GM21786 (cell line): Measurements from ENCODE around the gene CCDC160.
A peak's percentile ranks its signal among the peaks of the same experiment; 100 is the strongest.
"Not testable (repeated sequence)": the region's sequence is repeated elsewhere in the genome, so short reads cannot be mapped to it uniquely, and the experiment has no call there.

Experiments used
- ATAC-seq: cut with Tn5 transposase; IDR thresholded peaks from one replicate; pipeline ENCODE4 v1.9.1; 2021; ENCODE audit not compliant: unreplicated experiment

CCDC160 gene

GRCh38 chrX:134236626-134237614, at the start of gene CCDC160:
Gene CCDC160, plus strand, starts transcription at chrX:134237182. Its CDS starts 7,619 bp downstream, at chrX:134244801.
- peak; percentile 55 for ATAC-seq

DNA sequence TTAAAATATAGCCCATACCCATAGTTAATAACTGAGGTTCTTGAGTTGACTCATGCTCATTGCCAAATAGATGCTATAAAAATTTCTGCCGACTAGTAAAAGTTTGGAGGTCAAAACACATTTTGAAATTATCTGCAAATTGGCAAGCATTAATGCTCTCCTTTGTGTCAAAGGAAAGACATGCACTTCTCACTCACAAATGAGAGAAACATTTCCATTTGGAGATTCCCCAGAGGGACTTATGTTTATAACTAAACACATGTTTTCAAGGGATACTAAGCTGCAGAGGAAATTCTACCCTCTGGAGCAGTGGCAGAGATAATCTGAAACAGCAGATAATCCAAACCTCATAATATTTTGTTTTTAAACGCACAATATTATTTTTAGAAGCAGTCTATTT, 45.7 kb upstream of the CCDC160 start:
- ATAC-seq, result no peak

DNA sequence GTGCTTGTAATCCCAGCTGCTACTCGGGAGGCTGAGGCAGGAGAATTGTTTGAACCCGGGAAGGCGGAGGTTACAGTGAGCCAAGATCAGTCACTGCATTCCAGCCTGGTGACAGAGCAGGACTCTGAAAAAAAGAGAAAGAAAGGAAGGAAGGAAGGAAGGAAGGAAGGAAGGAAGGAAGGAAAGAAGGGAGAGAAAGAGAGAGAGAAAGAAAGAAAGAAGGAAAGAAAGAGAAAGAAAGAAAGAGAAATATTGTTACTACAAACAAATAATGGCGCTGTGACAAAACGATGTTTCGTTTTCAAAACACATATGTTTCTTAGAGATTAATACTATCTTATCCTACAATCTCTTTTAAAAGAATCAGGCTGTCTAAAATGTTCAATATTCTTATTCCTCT, 42.1 kb upstream of the CCDC160 start:
- ATAC-seq, result no peak

DNA sequence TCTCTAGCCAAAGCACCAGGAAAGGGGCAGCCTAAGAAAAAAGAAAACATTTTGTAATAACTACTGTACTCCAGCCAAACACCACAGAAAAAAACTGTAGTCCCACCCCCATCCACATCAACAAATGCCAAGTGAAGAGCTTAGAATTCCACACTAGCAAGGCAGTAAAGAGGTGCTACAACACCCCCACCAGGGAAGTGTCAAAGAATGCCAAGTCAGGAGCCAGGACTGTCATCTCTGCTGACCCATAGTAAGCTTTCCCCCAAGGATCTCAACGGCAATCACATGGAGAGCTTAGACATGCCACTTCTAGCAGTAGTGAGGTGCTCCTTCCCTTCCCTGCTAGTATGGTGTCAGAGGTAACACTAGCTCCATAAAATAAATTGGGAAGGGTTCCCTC, 34.4 kb upstream of the CCDC160 start:
- no peak for ATAC-seq

GRCh38 chrX:134206221-134206620, 30.8 kb upstream of the CCDC160 start:
- ATAC-seq, result no peak

GRCh38 chrX:134210465-134210864, 26.5 kb upstream of the CCDC160 start:
- no peak for ATAC-seq

GRCh38 chrX:134235236-134235635, 1.7 kb upstream of the CCDC160 start:
- ATAC-seq, result no peak

DNA sequence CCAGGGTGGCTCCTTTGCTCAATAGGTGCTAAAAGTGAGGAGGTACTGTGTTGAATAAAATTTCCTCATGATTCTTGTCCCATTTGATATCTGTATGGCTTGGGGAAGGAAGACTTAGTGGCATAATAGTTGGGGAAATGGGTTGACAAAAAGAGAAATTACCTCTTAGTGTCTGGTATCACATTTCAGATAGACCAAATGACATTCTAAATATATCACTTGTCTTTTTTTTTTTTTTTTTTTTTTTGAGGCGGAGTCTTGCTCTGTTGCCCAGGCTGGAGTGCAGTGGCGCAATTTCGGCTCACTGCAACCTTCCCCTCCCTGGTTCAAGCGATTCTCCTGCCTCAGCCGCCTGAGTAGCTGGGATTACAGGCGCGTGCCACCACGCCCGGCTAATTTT, 1.2 kb downstream of the CCDC160 start:
- ATAC-seq, result not testable (repeated sequence)

DNA sequence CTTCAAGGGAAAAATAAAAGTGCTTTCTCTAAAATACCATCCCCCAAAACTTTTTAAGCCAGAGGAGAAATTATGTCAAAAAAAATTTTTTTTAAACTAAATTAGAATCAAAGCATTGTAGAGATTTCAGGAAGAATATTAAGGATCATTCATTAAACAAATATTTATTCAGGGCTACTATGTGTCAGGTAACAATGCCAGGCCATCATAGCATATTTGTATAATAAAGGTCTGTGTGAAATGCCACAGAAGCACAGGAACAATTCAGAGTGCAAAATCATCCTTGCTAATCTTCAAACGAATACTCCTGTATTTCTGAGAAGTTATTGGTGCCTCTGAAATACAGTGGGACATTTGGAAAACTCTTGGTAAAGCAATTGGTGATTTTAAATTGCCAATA, 2.0 kb downstream of the CCDC160 start:
- ATAC-seq, result no peak

- no peak for ATAC-seq
Measured at GRCh38 chrX:134240209-134240608, 3.2 kb downstream of the CCDC160 start.

- ATAC-seq, result no peak
Measured at GRCh38 chrX:134241960-134242619, 5.1 kb downstream of the CCDC160 start.

GRCh38 chrX:134244043-134244442, 7.1 kb downstream of the CCDC160 start:
- no peak for ATAC-seq

- no peak for ATAC-seq
Measured at GRCh38 chrX:134246282-134246681, 9.3 kb downstream of the CCDC160 start.

GRCh38 chrX:134247492-134247891, 10.5 kb downstream of the CCDC160 start:
- no peak for ATAC-seq

GRCh38 chrX:134249241-134249640, 12.3 kb downstream of the CCDC160 start:
- ATAC-seq, result no peak

DNA sequence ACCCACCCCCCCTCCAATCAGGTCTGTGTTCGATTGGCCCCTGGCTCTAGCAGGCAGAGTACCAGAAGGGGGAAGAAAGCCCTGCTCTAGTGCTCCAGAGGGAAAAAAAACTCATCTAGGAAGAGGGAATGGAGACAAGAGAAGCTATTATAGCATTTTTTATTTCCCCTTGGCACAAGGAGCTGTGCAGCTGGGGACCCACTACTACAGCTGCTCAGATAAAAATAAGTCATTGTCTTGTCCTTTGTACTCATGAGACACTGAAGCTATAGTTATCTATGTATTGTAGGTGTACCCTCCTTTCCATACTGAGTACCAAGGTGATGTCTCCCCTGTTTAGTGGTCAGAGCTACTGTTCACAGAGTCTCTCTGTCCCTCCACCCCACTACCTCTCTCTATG, 14.3 kb downstream of the CCDC160 start:
- ATAC-seq, result no peak

- ATAC-seq, result no peak
Measured at GRCh38 chrX:134254511-134254910, 17.5 kb downstream of the CCDC160 start.

GRCh38 chrX:134255555-134255954, 18.6 kb downstream of the CCDC160 start:
- no peak for ATAC-seq

DNA sequence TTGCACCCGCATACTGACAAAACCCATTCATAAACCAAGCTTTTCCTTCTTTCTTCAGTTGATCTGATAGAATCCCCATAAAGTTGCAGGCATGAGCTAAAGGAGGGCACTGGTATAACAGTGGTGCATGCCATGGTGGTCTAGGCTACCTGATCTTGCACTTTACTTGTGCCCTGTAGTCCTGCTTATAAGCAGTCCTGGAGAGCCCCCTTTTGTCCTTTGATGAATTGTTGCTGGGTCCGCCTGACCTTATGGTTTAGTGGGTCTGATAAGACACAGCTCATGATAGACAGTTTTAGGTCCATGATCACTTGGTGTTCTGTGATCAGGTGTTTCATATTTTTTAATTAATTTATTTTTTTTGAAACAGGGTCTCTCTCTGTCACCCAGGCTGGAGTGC, 19.7 kb downstream of the CCDC160 start:
- ATAC-seq, result no peak

GRCh38 chrX:134258202-134258601, 21.2 kb downstream of the CCDC160 start:
- no peak for ATAC-seq

DNA sequence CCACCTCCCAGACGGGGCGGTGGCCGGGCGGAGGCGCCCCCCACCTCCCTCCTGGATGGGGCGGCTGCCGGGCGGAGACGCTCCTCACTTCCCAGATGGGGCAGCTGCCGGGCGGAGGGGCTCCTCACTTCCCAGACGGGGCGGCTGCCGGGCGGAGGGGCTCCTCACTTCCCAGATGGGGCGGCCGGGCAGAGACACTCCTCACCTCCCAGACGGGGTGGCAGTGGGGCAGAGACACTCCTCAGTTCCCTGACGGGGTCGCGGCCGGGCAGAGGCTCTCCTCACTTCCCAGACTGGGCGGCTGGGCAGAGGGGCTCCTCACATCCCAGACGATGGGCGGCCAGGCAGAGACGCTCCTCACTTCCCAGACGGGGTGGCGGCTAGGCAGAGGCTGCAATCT, 49.0 kb downstream of the CCDC160 start:
- ATAC-seq, result not testable (repeated sequence)

GRCh38 chrX:134287346-134287745, 50.4 kb downstream of the CCDC160 start:
- ATAC-seq, result no peak
